Ammon's horn (tissue), 1 donor: ENCODE measurements around the gene MNX1.

Experiments
- DNase-seq: peaks from one replicate; pipeline ENCODE4 v3.0.0-alpha.2; 2016; ENCODE audit warnings: low spot score

MNX1 gene

DNA sequence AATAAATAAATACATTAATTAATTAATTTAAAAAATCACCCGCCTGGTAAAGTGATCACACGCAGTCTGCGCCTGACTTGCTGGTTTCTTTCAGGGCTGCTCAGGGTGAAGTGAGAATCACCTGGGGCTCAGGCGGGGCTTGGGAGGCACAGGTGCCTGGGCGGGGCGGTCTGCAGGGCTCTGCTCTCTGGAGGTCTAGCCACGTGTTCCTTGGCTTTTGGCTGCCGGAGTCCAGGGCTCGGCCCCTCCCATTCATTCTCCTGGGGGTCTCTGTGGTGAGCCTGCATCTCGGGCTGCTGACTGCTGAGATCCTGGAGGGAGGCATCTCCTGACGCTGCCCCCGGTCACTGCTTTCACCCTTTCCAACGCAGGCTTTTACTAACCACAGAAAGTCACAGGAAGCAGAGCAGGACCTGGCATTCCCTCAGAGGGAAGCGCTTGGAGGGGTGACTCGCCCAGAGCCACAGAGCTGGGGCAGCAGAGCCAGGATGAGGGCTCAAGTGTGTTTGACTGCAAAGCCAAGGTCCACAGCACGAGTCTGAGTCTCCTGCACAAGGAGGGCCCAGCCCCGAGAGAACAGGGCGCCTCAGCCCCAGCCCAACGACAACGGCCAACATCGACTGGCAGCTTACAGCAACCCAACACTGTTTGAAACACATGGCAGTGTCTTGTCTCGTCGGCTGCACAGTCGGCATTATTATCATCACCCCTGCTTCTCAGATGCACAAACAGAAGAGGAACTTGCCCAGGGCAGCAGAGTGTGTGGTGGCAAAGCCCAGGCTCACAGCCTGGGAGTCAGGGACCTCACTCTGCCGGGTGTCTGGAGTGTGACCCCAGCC, 22.4 kb upstream of the MNX1 start:
- DNase-seq = no peak

DNA sequence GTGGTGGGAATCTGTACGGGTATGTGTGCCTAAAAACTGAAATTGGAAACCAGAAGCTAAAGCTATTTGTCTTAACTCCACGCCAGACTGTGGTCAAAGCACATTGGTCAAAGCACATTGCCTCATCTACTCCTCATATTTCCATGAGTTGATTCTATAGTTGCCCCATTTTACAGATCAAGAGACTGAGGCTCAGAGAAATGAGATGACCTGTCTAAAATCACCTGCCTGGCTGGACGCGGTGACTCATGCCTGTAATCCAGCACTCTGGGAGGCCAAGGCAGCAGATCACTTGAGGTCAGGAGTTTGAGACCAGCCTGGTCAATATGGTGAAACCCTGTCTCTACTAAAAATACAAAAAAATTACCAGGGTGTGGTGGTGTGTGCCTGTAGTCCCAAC, 21.7 kb upstream of the MNX1 start:
- no peak for DNase-seq

DNA sequence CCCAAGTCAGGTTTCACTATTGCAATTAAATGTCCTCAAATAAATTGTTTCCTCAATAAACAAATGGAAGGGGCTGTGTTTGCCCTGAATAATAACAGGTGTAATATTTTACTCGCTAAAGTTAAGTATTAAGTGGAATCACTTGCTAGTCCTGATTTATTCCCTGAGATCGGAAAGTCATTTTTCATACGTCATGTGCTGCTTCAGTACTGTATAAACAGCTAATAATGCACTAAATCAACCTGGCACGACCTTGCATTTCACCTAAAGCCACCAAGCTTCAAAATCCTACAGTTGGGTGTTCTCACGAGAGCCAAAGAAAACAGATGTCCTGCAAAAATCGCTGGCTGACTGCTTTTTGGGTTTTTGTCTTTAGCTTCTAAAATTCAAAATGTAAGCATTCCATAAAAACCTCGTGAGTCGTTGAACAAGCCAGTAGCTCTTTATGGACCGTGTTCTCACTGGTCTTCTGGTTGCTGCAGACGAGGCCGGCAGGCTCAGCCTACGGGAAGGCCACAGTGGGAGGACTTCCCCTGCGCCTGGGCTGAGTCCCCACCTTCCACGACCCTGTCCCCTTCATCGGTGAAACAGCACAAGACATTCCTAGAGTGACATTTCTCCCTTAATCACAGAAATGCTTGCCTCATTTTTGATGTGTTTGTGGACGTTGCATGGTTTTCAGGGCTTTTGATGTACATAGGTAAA, 17.9 kb upstream of the MNX1 start:
- no peak for DNase-seq

DNA sequence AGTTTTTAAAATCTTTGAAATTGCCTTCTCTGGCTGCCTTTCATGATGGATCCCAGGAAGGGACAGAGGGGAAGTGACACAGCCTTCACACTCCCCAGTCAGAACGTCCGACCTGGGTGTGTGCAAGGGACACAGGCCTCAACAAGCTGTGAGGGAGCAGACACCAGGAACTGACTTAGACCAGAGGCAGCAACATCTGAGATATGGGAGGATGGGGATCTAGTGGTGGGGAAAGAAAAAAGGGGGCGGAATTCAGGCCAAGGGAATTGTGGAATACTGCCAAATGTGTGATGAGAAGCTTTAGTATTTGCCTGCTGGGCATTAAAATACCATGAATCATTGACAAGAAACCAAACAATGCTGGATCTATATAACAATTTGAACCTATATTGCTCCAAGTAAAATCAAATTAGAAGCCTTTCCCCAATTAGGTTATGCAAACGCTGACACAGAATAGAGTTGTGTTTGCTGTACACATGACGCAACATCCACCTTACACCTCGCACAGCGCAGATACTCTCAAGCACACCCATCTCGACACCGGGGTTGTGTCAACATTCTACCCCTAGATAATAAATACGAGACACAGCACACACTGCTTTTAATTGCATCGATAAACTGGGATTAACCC, 17.2 kb upstream of the MNX1 start:
- DNase-seq = no peak

DNA sequence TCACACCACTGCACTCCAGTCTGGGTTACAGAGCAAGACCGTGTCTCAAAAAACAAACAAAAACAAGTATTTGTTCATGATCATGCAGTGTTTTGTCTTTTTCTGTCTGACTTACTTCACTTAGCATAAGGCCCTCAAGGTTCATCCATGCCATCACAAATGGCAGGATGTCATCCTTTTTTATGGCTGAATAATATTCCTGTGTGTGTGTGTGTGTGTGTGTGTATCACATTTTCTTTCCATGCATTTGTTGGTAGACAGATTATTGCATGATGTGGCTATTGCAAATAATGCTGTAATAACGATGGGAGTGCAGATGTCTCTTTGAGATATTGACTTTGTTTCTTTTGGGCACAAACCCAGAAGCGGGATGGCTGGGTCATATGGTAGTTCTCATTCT, 14.3 kb upstream of the MNX1 start:
- no peak for DNase-seq

DNA sequence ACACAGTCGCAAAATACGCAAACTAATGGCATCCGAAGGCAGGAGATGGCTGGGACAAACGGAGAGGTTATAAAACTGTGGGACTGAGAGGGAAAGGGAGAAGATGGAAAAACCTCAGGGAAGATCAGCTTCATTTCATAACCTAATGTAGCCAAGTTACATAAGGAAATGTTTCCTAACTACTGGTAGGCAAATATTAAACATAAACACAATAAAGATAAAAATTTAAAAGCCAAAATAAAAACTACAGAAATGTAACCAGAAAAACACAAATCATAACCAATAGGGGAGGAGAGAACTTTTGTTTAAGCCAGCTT, 13.1 kb upstream of the MNX1 start:
- no peak for DNase-seq

DNA sequence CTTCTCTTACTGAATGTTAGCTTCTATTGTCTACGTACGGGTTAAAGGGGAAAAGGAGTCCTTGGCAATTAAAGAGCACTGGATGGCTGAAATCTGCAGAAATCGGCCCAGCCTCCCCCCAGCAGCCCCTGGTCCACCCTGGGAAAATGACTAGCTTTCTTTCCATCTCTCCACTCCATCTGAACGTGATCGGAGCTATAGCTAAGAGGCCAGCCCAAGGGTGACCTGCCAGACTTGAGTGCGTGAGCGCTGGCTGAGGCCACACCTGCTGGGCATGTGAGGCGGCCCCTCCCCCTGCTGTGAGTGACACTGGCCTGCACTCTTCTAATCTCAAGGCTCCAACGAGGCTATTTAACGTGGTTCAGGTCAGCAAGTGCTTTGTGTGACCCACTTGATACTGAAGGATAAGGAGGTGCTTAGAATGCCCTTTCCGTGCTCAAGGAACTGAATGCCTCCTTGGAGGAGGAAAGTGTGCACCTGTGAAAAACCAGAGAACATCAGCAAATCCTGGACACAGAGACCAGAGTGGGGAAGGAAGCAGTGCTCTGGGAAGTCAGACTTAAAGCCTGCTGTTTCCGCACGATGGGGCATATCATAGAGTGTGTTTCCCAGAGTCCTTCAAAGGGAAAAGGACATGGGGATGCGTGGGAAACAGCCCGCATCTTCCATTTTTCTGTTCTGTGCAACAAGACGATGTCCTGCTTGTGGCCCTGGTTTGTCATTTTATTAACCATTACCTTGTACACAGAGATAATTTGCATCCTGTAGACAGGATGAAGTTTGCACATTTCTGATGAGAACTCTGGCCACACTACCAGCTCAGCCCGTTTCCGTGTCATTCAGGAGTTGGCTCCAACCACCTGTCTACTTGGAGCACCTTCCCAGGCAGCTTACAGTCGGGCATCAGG, 12.5 kb upstream of the MNX1 start:
- DNase-seq = no peak

DNA sequence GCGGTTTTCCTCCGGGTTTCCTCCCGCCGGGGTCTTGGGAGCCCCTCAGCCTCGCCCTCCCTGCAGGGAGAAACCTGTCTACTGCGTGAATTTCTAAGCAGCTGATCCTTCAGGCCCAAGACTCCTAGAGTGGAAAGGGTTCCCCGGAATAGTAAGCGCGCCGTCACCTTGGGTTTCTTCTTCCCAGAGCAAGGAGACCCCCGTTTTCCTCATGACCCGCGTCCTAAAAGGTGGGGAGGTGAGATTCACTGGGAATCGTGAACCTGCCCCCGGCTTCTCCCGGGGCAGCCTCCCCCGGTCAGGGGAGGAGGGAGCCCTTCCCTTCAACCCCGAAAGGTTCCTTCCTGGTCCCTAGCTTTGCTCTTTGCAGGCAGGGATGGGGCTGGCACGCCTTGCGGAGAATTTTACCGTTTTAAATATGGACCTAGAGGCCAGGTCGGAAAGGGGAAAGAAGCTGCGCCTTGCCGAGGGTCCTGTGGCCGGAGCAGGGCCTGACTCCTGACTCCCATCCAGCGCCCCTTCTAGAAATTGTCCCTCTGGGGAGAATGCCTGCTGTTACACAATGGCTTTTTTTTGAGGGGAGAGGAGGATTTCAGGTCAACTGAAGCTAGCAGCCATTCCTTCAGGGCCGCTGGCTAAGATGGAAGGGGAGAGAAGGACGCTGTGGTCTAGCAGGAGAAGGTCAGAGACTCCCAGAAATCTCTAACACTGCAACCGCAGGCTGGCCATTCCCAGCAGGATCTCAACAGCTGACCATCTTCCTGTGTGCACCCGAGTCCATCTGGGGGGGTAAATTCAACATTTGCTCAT, 11.6 kb upstream of the MNX1 start:
- DNase-seq = no peak

DNA sequence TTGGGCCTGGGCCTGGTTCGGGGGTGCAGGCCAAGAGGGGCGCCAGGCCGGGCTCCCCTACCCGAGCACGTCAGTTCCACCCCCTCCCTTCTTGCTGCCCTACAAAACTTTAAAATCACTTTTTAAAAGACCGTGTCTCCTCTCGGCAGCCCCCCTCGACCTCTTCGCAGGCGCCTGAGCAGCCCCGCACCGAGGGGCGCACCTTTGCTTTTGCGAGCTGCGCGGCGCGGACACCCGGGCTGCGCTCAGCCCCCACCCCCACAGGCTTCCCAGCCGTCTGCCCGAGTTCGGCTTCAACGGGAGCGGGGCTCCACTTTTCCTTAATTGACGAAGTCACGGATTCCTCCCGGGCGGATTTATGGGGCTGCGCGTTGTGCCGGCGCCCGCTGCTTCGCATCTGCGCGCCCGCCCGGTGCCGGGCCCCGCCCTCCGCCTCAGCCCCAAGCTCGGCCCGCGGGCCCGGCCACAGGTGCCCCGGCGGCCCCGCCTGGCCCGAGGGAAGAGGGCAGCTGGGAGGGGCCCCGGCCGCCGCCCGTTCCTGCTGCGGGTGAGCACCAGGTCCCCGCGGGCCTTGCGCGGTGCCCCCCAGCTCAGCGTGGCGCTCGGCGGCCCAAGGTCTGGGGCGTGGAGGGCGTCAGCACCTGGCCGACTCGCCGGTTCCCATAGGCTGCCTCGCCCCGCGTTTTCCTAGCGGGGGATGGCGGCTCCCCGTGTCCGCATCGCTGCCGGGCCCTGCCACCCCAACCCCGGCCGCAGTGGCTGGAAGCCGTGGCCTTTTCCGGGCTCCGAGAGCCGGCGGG, 10.8 kb upstream of the MNX1 start:
- DNase-seq = no peak

DNA sequence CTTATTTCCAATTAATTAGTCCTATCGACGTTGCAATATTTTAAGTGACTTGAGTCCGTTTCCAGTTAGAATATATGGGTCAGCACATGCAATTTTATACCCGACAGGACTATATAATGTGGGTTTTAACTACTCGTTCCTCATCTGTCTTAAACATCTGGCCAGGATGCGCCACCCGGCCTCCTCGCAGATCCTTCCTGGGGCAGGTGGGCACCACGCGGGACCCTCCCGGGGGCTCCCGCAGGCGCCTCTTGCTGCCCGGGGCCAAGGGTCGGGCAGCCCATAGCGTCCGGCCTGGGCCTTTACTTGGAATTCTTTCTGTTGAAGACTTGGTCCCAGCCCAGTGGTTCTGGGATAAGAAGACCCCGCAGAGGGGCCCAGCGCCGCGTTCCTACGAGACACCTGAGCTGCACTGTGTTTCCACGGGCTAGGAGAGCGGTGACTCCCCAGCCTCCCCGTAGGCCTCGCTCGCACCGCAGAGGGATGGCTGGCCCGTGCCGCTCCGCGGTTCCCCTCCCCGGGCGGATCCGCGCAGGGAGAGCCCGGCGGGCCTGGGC, 10.1 kb upstream of the MNX1 start:
- DNase-seq = no peak

DNA sequence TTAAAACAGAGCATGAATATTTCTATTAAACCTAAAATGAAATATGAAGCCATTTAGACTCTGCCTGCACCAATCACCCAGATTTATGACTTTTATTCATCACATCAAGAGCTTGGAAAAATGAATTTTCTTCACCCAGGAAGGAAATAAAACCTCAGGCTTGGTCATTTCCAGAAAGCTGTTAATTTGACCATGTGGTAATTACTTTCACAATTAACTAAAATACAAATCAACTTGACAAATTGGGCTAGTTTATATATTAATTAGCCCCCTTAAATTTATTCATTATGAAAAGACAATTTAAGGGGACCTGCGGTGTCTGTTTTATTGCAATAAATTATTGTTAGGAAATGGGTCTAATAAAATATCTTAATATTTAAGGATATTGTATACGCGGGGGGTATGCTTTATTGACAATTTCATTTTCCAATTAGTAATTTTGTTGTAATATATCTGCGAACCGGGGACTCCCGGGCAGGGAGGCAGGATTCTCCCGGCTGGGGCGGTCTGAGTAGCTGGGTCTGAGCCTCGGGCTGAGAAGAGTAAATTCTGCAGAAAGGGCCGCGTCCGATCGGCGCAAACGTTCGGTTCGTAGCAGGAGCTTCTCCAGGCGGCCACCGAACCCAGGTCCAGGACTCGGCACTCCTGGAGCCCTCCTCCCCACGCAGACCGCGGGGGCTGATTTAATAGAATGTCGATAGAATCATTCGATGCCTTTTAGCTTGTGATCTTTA, 9.4 kb upstream of the MNX1 start:
- DNase-seq = no peak

DNA sequence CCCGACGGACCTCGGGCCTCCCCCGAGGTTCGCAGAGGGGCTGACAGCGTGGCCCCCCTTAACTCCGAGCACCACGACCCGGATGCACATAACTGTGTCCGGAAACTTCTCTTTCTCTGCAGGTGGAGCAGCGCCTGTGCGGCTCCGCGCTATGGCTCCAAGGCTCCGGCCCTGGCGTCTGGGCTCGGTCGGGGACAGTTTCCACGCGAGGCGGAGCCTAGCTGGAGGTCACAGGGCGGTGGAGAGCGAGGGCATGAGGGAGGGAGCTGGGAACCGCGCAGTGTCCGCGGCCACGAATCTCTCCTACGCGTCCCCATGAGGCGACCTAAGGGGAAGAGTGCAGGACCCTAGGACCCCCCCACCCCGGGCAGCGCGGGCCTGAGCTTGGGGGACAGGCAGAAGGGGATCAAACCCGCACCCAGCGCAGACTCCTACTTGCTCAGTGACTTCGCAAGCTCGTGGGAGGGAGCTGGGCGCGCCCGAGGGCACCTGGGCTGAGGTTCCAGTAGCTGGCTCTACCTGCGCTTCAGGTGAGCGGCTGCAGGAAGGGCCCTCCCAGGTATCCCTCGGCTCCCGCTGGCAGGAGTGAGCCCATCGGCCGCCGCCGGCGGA, 8.6 kb upstream of the MNX1 start:
- no peak for DNase-seq

DNA sequence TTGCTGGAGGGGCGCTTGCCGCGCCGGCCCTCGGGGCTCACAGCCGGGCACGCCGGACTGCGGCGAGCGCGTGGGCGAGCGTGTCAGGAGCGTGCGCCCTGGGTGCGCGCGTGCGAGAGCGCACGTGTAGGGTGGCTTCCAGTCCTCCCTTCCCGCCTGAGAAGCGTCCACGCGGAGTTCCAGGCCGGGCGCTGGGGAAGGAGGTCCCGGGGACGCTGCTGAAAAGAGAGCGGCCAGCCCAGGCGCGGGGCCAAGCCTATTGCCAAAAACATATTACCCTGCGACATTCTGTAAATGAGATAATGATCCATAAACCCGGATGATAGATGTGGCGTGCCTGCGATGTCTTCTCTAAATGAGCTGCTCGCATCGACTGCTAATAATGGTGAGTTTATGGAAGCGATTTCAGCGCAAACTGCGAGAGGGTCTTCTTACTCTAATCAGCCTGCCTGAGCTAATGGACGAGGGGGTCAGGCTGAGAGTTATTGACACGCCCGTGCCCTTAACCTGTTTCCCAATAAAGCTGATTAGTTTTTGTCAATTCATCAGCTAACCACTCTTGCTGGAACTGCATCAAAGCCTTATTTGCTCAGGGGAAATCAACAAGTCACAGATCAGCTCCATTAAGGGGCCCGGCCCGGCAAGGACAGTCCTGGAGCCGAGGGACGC, 8.0 kb upstream of the MNX1 start:
- no peak for DNase-seq

DNA sequence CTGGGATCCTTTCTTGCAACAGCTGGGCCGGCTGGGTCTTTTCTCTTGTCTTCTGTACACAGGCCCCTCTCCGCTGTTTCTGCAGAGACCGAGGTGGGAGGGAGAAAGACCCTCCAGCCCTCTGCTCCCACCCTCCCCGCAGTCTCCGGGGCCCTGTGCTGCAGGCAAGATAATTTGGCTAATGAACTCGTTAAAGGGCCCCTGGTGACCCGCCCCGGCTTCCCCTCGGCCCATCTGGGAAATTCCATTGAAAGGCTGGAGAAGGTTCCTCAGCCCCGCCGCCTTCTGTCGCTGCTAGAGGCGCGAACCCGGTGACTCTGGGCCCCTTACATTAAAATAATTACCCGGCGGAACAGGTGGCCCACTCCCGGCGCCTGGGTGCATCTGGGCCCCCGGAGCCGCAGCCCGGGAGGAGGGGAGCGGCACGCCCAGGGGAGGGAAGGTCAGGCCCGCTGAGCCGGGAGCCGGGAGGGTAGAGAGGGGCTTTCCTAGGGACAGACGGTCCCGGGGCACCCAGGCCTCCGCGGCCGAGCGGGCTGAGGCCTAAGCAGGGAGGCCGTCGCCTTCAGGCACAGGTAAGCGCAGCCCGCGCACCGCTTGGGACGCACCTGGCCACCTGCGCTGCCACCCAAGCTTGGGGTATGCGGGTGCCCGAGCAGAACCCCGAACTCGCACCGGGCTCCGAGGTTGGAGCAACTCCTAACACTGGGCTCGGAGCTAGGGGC, 7.3 kb upstream of the MNX1 start:
- no peak for DNase-seq

DNA sequence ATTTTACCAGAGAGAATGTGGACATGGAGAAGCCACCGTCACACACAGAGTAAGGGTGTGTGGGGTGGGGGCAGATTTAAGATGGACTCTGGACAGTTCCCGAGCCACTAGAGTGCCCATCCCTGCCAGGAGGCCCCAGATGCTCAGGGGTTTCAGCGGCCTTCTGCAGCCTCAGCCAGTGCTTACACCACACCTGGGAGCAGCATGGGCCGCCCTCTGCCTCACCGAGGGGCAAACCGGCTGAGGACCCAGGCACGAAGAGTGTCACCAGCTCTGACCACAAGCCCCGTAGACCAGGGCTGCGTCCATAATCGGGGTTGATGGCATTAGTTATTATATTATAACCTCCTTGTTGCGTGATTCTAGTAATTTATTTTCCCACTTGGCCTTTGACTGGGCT, 6.7 kb upstream of the MNX1 start:
- no peak for DNase-seq

DNA sequence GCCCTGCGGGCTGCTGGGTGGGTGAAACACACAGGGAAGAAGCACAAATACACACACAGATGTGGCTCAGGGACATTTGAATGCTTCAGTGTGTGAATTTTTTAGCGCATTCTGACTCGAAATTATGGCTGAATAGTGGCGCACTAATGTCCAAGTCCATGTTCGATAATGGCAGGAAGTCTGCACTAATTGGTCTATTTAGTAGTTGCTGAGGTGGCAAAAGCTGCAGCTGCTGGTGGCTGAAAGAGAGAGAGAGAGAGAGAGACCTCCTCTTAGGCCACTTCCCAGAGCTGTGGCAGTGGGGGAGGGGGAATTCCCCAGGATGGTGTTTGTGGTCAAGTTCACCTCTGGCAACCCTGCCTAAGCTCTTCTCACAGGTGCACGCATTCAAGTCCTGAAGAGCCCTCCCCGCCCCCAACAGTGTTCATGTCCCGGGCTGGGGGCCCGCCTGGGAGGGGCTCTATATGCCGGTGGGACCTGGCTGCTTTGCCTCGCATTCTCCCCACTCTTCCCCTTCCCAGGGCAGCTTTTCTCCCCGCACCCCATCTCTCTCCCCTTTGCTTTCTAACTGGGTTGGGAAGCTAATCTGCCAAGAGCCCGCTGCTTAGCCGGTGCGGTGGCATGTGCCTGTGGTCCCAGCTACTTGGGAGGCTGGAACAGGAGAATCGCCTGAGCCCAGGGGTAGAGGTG, 6.0 kb upstream of the MNX1 start:
- no peak for DNase-seq

DNA sequence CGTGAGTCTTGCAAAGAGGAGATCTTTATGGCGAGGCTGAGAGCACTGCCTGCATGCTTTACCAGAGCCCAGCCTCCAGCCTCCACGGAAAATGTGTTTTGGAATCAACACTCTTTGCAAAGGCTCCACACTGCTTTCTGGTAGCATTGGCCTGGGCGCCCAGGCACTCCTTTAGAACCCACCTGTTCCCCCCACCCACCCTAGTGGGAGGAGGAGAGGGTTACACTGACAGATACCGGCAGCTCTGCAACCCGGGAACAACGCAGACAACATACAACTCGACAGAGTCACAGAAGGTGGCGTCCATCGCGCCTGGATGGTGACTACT, 5.5 kb upstream of the MNX1 start:
- DNase-seq = no peak
